GM12892 (cell line): ENCODE data around the gene PPP5C.

Experiments
- POLR2A ChIP-seq: IDR thresholded peaks from 2 replicates; pipeline ENCODE4 v1.6.1; 2011; ENCODE audit warnings: low read depth, low read length, control low read depth
- POLR2AphosphoS5 ChIP-seq: IDR thresholded peaks from 2 replicates; pipeline ENCODE4 v1.6.1; 2011; ENCODE audit warnings: low read depth, low read length, control low read depth
- TAF1 ChIP-seq: IDR thresholded peaks from 2 replicates; pipeline ENCODE4 v1.6.1; 2011; ENCODE audit warnings: low read depth, mild to moderate bottlenecking, control low read depth, low read length, borderline replicate concordance

DNA sequence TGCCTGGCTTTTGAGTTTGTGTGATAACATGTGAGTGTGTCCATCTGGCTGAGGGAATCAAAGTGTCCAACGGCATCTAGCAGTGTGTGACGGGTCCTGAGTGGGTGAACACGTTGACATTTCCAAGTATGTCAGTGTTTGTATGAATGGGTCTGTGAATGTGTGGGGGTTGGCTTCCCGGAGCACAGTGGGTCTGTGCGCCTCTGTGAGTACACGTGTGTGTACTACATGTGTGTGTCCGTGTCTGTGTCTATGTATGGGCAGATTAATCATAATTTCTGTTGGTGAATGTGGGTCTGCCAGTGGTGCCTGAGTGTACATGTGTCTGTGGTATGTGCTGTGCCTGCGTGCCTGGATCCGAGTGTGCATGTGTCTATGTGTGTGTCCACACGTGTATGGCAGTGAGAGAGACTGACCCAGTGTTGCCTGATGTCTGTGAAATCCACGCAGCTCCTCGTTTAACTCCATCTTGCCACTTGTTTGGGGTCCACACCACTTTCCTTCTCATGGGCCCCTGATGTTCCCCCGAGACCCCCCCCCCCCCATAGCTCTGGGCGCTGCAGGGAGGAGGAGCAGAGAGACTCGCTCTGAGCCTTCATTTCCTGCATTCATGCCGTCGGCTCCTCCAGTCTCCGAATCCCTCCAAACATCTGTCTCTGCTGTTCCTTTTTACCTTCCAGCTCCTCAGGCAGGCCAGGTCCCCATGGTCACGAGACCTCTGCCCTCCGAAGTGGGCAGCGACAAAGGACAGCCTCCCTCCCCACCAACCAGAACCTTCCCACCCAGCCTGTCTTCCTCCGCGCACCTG, 61.2 kb downstream of the PPP5C start:
- TF ChIP-seq TAF1 (no peak), POLR2A (no peak), POLR2AphosphoS5 (no peak)
